CD4-positive, alpha-beta T cell treated with Interleukin-6 for 4 hours (primary cell): ENCODE data around the gene CHKA.
A peak's percentile ranks its signal among the peaks of the same experiment; 100 is the strongest.

Experiments used
- DNase-seq: peaks from one replicate; pipeline ENCODE4 v3.0.0-alpha.2; 2020; ENCODE audit warnings: mixed read lengths

Gene CHKA

GRCh38 chr11:68044145-68044813 lies 76.9 kb downstream of the CHKA start:
- no peak for DNase-seq

GRCh38 chr11:68043349-68044144 lies 77.6 kb downstream of the CHKA start:
- no peak for DNase-seq

- DNase-seq, result no peak
Measured at GRCh38 chr11:68043029-68043348, 78.2 kb downstream of the CHKA start.

- DNase-seq, result no peak
Measured at GRCh38 chr11:68042219-68043028, 78.8 kb downstream of the CHKA start.

GRCh38 chr11:68041617-68042218 lies 79.5 kb downstream of the CHKA start:
- no peak for DNase-seq

GRCh38 chr11:68040957-68041591 lies 80.1 kb downstream of the CHKA start:
- DNase-seq, result no peak

- peak; percentile 60 for DNase-seq
Measured at GRCh38 chr11:68040101-68040956, 80.9 kb downstream of the CHKA start.

- no peak for DNase-seq
Measured at GRCh38 chr11:68039526-68040086, 81.6 kb downstream of the CHKA start.

- DNase-seq, result peak; percentile 81
Measured at GRCh38 chr11:68038718-68039525, 82.3 kb downstream of the CHKA start, which contains the start of gene TCIRG1. TSS of gene TCIRG1 (plus strand) at chr11:68039025. CDS start at chr11:68041272, 2,247 bp downstream.

GRCh38 chr11:68038226-68038717 lies 82.9 kb downstream of the CHKA start:
- DNase-seq, result no peak

- no peak for DNase-seq
Measured at GRCh38 chr11:68037411-68038225, 83.6 kb downstream of the CHKA start.

GRCh38 chr11:68036717-68037239 lies 84.4 kb downstream of the CHKA start:
- DNase-seq, result peak; percentile 33

GRCh38 chr11:68036141-68036716 lies 85.0 kb downstream of the CHKA start:
- no peak for DNase-seq

- no peak for DNase-seq
Measured at GRCh38 chr11:68035266-68035876, 85.8 kb downstream of the CHKA start.

GRCh38 chr11:68033708-68034045 lies 87.5 kb downstream of the CHKA start:
- DNase-seq, result no peak

GRCh38 chr11:68032997-68033707 lies 88.0 kb downstream of the CHKA start:
- DNase-seq, result no peak

GRCh38 chr11:68032003-68032402 lies 89.2 kb downstream of the CHKA start:
- DNase-seq, result no peak

- DNase-seq, result peak; percentile 45
Measured at GRCh38 chr11:68031144-68031464, 90.1 kb downstream of the CHKA start.
